ENCODE results near the gene C5. TPM values are rescaled to one million over a fixed set of nuclear protein-coding genes. Genes with fewer than 3 reads are reported as not detected.

Gene C5
- total RNA-seq, 2 donors from 2014 or later: 59.5 to 96.6 TPM

GRCh38 chr9:120941046-120941770 lies 108.9 kb downstream of the C5 start:
- DNase-seq: no peak
- no peaks in the 10 kb centered on the region for H3K27me3 ChIP-seq (ENCODE audit: control insufficient read depth, insufficient read depth, low read length, poor library complexity, severe bottlenecking)
- H3K4me1 ChIP-seq (ENCODE audit: control insufficient read depth, insufficient read depth, low read length): peaks cover 11% of the 10 kb centered on the region
- H3K4me3 Mint-ChIP-seq: no peak overlapping the region
- H3K9me3 ChIP-seq (ENCODE audit: control insufficient read depth, low read length): no peaks in the 10 kb centered on the region
- H3K27ac ChIP-seq (ENCODE audit: low read depth, low read length): no peak overlapping the region
- H3K36me3 Mint-ChIP-seq (ENCODE audit: low read depth): no peaks in the 10 kb centered on the region
- WGBS, 2 experiments (ENCODE audit: insufficient coverage in 1 of 2, insufficient read length in 1 of 2): 86 to 91% methylated on average over 5 to 6 of the region's 6 CpGs
- H3K9me3 Mint-ChIP-seq: no peaks in the 10 kb centered on the region
- H3K4me3 ChIP-seq (ENCODE audit: low read length): no peak overlapping the region
- H3K4me1 Mint-ChIP-seq: peaks cover 44% of the 10 kb centered on the region
- no peak overlapping the region for H3K9ac ChIP-seq (ENCODE audit: extremely low read depth, low read length, poor library complexity, severe bottlenecking)
- H3K36me3 ChIP-seq (ENCODE audit: control insufficient read depth, insufficient read depth, low read length): no peaks in the 10 kb centered on the region
- TF ChIP-seq, protein P1, sequence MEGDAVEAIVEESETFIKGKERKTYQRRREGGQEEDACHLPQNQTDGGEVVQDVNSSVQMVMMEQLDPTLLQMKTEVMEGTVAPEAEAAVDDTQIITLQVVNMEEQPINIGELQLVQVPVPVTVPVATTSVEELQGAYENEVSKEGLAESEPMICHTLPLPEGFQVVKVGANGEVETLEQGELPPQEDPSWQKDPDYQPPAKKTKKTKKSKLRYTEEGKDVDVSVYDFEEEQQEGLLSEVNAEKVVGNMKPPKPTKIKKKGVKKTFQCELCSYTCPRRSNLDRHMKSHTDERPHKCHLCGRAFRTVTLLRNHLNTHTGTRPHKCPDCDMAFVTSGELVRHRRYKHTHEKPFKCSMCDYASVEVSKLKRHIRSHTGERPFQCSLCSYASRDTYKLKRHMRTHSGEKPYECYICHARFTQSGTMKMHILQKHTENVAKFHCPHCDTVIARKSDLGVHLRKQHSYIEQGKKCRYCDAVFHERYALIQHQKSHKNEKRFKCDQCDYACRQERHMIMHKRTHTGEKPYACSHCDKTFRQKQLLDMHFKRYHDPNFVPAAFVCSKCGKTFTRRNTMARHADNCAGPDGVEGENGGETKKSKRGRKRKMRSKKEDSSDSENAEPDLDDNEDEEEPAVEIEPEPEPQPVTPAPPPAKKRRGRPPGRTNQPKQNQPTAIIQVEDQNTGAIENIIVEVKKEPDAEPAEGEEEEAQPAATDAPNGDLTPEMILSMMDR (conservative IDR thresholded peaks at IDR 0.05): no peak
- H3K27me3 Mint-ChIP-seq (ENCODE audit: insufficient read depth): no peaks in the 10 kb centered on the region
- H3K27ac Mint-ChIP-seq: no peak overlapping the region

- H3K27ac ChIP-seq (ENCODE audit: low read depth, low read length): no peak overlapping the region
- TF ChIP-seq, protein P1 (conservative IDR thresholded peaks at IDR 0.05): no peak
- no peaks in the 10 kb centered on the region for H3K36me3 Mint-ChIP-seq (ENCODE audit: low read depth)
- no peaks in the 10 kb centered on the region for H3K9me3 Mint-ChIP-seq
- H3K27me3 Mint-ChIP-seq (ENCODE audit: insufficient read depth): no peaks in the 10 kb centered on the region
- no peak overlapping the region for H3K4me3 ChIP-seq (ENCODE audit: low read length)
- DNase-seq: no peak
- peaks cover 44% of the 10 kb centered on the region for H3K4me1 Mint-ChIP-seq
- H3K4me1 ChIP-seq (ENCODE audit: control insufficient read depth, insufficient read depth, low read length): peaks cover 11% of the 10 kb centered on the region
- 83 to 85% methylated on average over 10 of the region's 10 CpGs for WGBS, 2 experiments (ENCODE audit: insufficient coverage in 1 of 2, insufficient read length in 1 of 2)
- no peak overlapping the region for H3K27ac Mint-ChIP-seq
- H3K27me3 ChIP-seq (ENCODE audit: control insufficient read depth, insufficient read depth, low read length, poor library complexity, severe bottlenecking): no peaks in the 10 kb centered on the region
- H3K9me3 ChIP-seq (ENCODE audit: control insufficient read depth, low read length): no peaks in the 10 kb centered on the region
- H3K36me3 ChIP-seq (ENCODE audit: control insufficient read depth, insufficient read depth, low read length): no peaks in the 10 kb centered on the region
- no peak overlapping the region for H3K4me3 Mint-ChIP-seq
- H3K9ac ChIP-seq (ENCODE audit: extremely low read depth, low read length, poor library complexity, severe bottlenecking): no peak overlapping the region
Observed at GRCh38 chr9:120940573-120940972, 109.5 kb downstream of the C5 start.

- WGBS, 2 experiments (ENCODE audit: insufficient coverage in 1 of 2, insufficient read length in 1 of 2): 96 to 100% methylated on average over 1 to 3 of the region's 3 CpGs
- no peaks in the 10 kb centered on the region for H3K36me3 Mint-ChIP-seq (ENCODE audit: low read depth)
- no peaks in the 10 kb centered on the region for H3K36me3 ChIP-seq (ENCODE audit: control insufficient read depth, insufficient read depth, low read length)
- no peak for DNase-seq
- no peak overlapping the region for H3K27ac Mint-ChIP-seq
- H3K9me3 Mint-ChIP-seq: no peaks in the 10 kb centered on the region
- TF ChIP-seq, protein P1 (conservative IDR thresholded peaks at IDR 0.05): no peak
- no peak overlapping the region for H3K9ac ChIP-seq (ENCODE audit: extremely low read depth, low read length, poor library complexity, severe bottlenecking)
- H3K4me1 ChIP-seq (ENCODE audit: control insufficient read depth, insufficient read depth, low read length): peaks cover 11% of the 10 kb centered on the region
- H3K4me1 Mint-ChIP-seq: peaks cover 43% of the 10 kb centered on the region
- no peak overlapping the region for H3K4me3 ChIP-seq (ENCODE audit: low read length)
- no peaks in the 10 kb centered on the region for H3K27me3 ChIP-seq (ENCODE audit: control insufficient read depth, insufficient read depth, low read length, poor library complexity, severe bottlenecking)
- H3K27ac ChIP-seq (ENCODE audit: low read depth, low read length): no peak overlapping the region
- no peak overlapping the region for H3K4me3 Mint-ChIP-seq
- peaks cover 2% of the 10 kb centered on the region for H3K27me3 Mint-ChIP-seq (ENCODE audit: insufficient read depth)
- no peaks in the 10 kb centered on the region for H3K9me3 ChIP-seq (ENCODE audit: control insufficient read depth, low read length)
Observed at GRCh38 chr9:120938851-120939250, 111.2 kb downstream of the C5 start.

All from endodermal cell (in vitro differentiated cells).